T-helper 2 cell treated with Interferon-gamma antibody and Interleukin-4, amounts not matched to agents 100 ng/mL and 5 ng/mL, for 36 hours (primary cell): ENCODE results near the gene HHEX. TPM values are rescaled to one million over a fixed set of nuclear protein-coding genes. Genes with fewer than 3 reads are reported as not detected.
"Not testable (repeated sequence)": the region's sequence is repeated elsewhere in the genome, so short reads cannot be mapped to it uniquely, and the experiment has no call there.

ENCODE experiments used
- intact Hi-C: fragments of 100-400 bp; cut with micrococcal nuclease; formaldehyde crosslinking; loops from one replicate; pipeline ENCODE4 v1.15.1; 2023
- total RNA-seq: library from RNA; stranded (reverse); gene quantifications from 2 replicates; pipeline ENCODE4 v1.2.3, GENCODE V29; 2022

Gene HHEX
- total RNA-seq, 1 donor from 2014 or later = 0.11 TPM

- intact Hi-C loops = no loop called here
Observed at GRCh38 chr10:92729886-92730285, 40.1 kb downstream of the HHEX start.

GRCh38 chr10:92732958-92733357, 43.2 kb downstream of the HHEX start:
- intact Hi-C loops = no loop called here

- intact Hi-C loops = no loop called here
Observed at GRCh38 chr10:92734301-92734700, 44.5 kb downstream of the HHEX start.

GRCh38 chr10:92735938-92736337, 46.2 kb downstream of the HHEX start:
- intact Hi-C loops = no loop called here

- intact Hi-C loops = no loop called here
Observed at GRCh38 chr10:92737484-92737883, 47.7 kb downstream of the HHEX start.

- intact Hi-C loops = no loop called here
Observed at GRCh38 chr10:92740762-92741161, 51.0 kb downstream of the HHEX start.

- intact Hi-C loops = not testable (repeated sequence)
Observed at GRCh38 chr10:92741741-92742140, 52.0 kb downstream of the HHEX start.

GRCh38 chr10:92742331-92743228, 52.8 kb downstream of the HHEX start:
- intact Hi-C loops = no loop called here

Other genes with a start within 250 kb of the HHEX start
- gene IDE, start 115.9 kb upstream of the HHEX start, total RNA-seq = 38.2 and 39.8 TPM in 2 replicates
- 76.2 and 76.5 TPM in 2 replicates for gene KIF11, start 96.8 kb upstream of the HHEX start, total RNA-seq
- 11.3 and 12.0 TPM in 2 replicates for gene EXOC6, start 158.6 kb downstream of the HHEX start, total RNA-seq